Caco-2 (cell line): Measurements from ENCODE around the gene HRH2. TPM values are rescaled to one million over a fixed set of nuclear protein-coding genes. Genes with fewer than 3 reads are reported as not detected.

Experiments
- BruUV-seq: library from RNA; stranded (reverse); fragments of 400-500 nt; replicated peaks from 2 replicates; lab custom pipeline; 2021; lab: Mats Ljungman, UMichigan
- CTCF ChIA-PET: fragments of 300-600 bp; sonication (Branson Sonifier 250); formaldehyde crosslinking; loops from one replicate; lab custom pipeline; 2022; ENCODE audit warnings: antibody characterized with exemption; lab: Charles Lee
- POLR2A ChIA-PET: fragments of 300-600 bp; sonication (Branson Sonifier 250); formaldehyde crosslinking; loops from one replicate; lab custom pipeline; 2022; ENCODE audit warnings: antibody characterized with exemption; lab: Charles Lee
- DNase-seq, 2 experiments: peaks; one replicate each; pipeline versions ENCODE4 v3.0.0 to v3.0.0-alpha.2; 2020 to 2022
- H3K27me3 ChIP-seq: replicated peaks from 2 replicates; pipeline ENCODE4 v1.6.0; 2011; ENCODE audit warnings: low read length; ENCODE audit not compliant: control insufficient read depth, insufficient read depth
- H3K36me3 ChIP-seq: 2 replicates; pipeline ENCODE4 v1.5.1; 2011; ENCODE audit warnings: low read length; ENCODE audit not compliant: control insufficient read depth, insufficient read depth
- H3K4me1 ChIP-seq: fragments of 250-450 bp; sonication (Bioruptor Pico); 2 replicates; pipeline ENCODE4 v1.5.1; 2020; ENCODE audit warnings: mild to moderate bottlenecking
- H3K4me3 ChIP-seq: 2 replicates; pipeline ENCODE4 v1.5.1; 2011; ENCODE audit warnings: low read depth, mild to moderate bottlenecking, control low read depth, low read length
- H3K9me3 ChIP-seq: fragments of 250-450 bp; sonication (Bioruptor Pico); 2 replicates; pipeline ENCODE4 v1.5.1; 2020; ENCODE audit warnings: mild to moderate bottlenecking, moderate library complexity
- H3K27ac Mint-ChIP-seq: one replicate; pipeline ENCODE4 v1.8.0; 2022; ENCODE audit warnings: mixed read lengths; ENCODE audit not compliant: unreplicated experiment
- H3K27me3 Mint-ChIP-seq: one replicate; pipeline ENCODE4 v1.8.0; 2022; ENCODE audit warnings: mixed read lengths; ENCODE audit not compliant: insufficient read depth, unreplicated experiment
- H3K36me3 Mint-ChIP-seq: one replicate; pipeline ENCODE4 v1.8.0; 2022; ENCODE audit warnings: mild to moderate bottlenecking, mixed read lengths; ENCODE audit not compliant: insufficient read depth, unreplicated experiment
- H3K4me1 Mint-ChIP-seq: one replicate; pipeline ENCODE4 v1.8.0; 2022; ENCODE audit warnings: low read depth, mixed read lengths; ENCODE audit not compliant: unreplicated experiment
- H3K4me3 Mint-ChIP-seq: one replicate; pipeline ENCODE4 v1.8.0; 2022; ENCODE audit warnings: mild to moderate bottlenecking, moderate library complexity, mixed read lengths; ENCODE audit not compliant: unreplicated experiment
- H3K9me3 Mint-ChIP-seq: one replicate; pipeline ENCODE4 v1.8.0; 2022; ENCODE audit warnings: mixed read lengths; ENCODE audit not compliant: unreplicated experiment
- CTCF ChIP-seq, 2 experiments: fragments of 200-600 bp in 1 of 2; IDR thresholded peaks; 1 replicate in 1 of 2; 2 replicates in 1 of 2; pipeline versions ENCODE4 v1.5.1 to v1.8.0; 2011 to 2022; ENCODE audit warnings: antibody characterized with exemption in 1 of 2, control low read depth in 1 of 2, inconsistent platforms in 1 of 2, low read depth in 1 of 2, low read length in 1 of 2, mild to moderate bottlenecking in 1 of 2, moderate library complexity in 1 of 2; ENCODE audit not compliant: insufficient read depth in 1 of 2, severe bottlenecking in 1 of 2, unreplicated experiment in 1 of 2
- intact Hi-C: fragments of 100-400 bp; cut with micrococcal nuclease; formaldehyde crosslinking; loops from one replicate; pipeline ENCODE4 v1.10.0; 2022; ENCODE audit not compliant: unreplicated experiment
- total RNA-seq: library from RNA; stranded (reverse); gene quantifications from 2 replicates; pipeline ENCODE4 v1.2.3, GENCODE V29; 2022

The HRH2 gene
- total RNA-seq, 1 experiment from 2014 or later: not detected

- H3K4me1 ChIP-seq: no peaks in the 10 kb centered on the region
- no peak overlapping the region for H3K27ac Mint-ChIP-seq
- no peaks in the 10 kb centered on the region for H3K36me3 ChIP-seq
- no peaks in the 10 kb centered on the region for H3K9me3 Mint-ChIP-seq
- H3K4me3 Mint-ChIP-seq: no peak overlapping the region
- ChIA-PET CTCF (no interaction called here), POLR2A (no interaction called here)
- H3K36me3 Mint-ChIP-seq: no peaks in the 10 kb centered on the region
- no peak for TF ChIP-seq CTCF (IDR thresholded peaks at IDR 0.05; ENCODE audit: insufficient read depth in 1 of 2, low read depth in 1 of 2, low read length in 1 of 2, severe bottlenecking in 1 of 2, unreplicated experiment in 1 of 2)
- H3K27me3 ChIP-seq: no peaks in the 10 kb centered on the region
- H3K27me3 Mint-ChIP-seq: peaks cover 11% of the 10 kb centered on the region
- H3K4me1 Mint-ChIP-seq: peaks cover 15% of the 10 kb centered on the region
- intact Hi-C loops: no loop called here
- no TSS peak for BruUV-seq
- no peak for DNase-seq
- H3K9me3 ChIP-seq: no peaks in the 10 kb centered on the region
- no peak overlapping the region for H3K4me3 ChIP-seq
These were observed 75.1 kb downstream of the HRH2 start for GRCh38 chr5:175733017-175733416.

- no peaks in the 10 kb centered on the region for H3K9me3 Mint-ChIP-seq
- POLR2A ChIA-PET: no interaction called here
- CTCF ChIA-PET: no interaction called here
- intact Hi-C loops: no loop called here
- DNase-seq: no peak
- H3K27ac Mint-ChIP-seq: no peak overlapping the region
- no peak overlapping the region for H3K4me3 Mint-ChIP-seq
- BruUV-seq: no TSS peak
- H3K4me1 Mint-ChIP-seq: peaks cover 13% of the 10 kb centered on the region
- no peak overlapping the region for H3K4me3 ChIP-seq
- H3K27me3 ChIP-seq: no peaks in the 10 kb centered on the region
- no peak for TF ChIP-seq CTCF (IDR thresholded peaks at IDR 0.05; ENCODE audit: insufficient read depth in 1 of 2, low read depth in 1 of 2, low read length in 1 of 2, severe bottlenecking in 1 of 2, unreplicated experiment in 1 of 2)
- H3K4me1 ChIP-seq: no peaks in the 10 kb centered on the region
- no peaks in the 10 kb centered on the region for H3K36me3 Mint-ChIP-seq
- no peaks in the 10 kb centered on the region for H3K9me3 ChIP-seq
- H3K27me3 Mint-ChIP-seq: peaks cover 11% of the 10 kb centered on the region
- H3K36me3 ChIP-seq: no peaks in the 10 kb centered on the region
These were observed 76.1 kb downstream of the HRH2 start for GRCh38 chr5:175734016-175734415.

- Mint-ChIP-seq H3K27me3 (peaks cover 12% of the 10 kb centered on the region), H3K36me3 (no peaks in the 10 kb centered on the region), H3K27ac (no peak overlapping the region), H3K4me3 (no peak overlapping the region), H3K9me3 (no peaks in the 10 kb centered on the region), H3K4me1 (peaks cover 8% of the 10 kb centered on the region)
- POLR2A ChIA-PET: no interaction called here
- CTCF ChIA-PET: no interaction called here
- Histone ChIP-seq H3K36me3 (no peaks in the 10 kb centered on the region), H3K4me1 (no peaks in the 10 kb centered on the region), H3K9me3 (no peaks in the 10 kb centered on the region), H3K4me3 (no peak overlapping the region), H3K27me3 (no peaks in the 10 kb centered on the region)
- no peak for DNase-seq
- TF ChIP-seq CTCF (IDR thresholded peaks at IDR 0.05; ENCODE audit: insufficient read depth in 1 of 2, low read depth in 1 of 2, low read length in 1 of 2, severe bottlenecking in 1 of 2, unreplicated experiment in 1 of 2): no peak
- intact Hi-C loops: no loop called here
- BruUV-seq: no TSS peak
These were observed 76.6 kb downstream of the HRH2 start for GRCh38 chr5:175734501-175734900.
